GM18505 (cell line): ENCODE data around the gene LMBR1L.

Source experiments
- ATAC-seq: cut with Tn5 transposase; IDR thresholded peaks from one replicate; pipeline ENCODE4 v1.9.1; 2021; ENCODE audit not compliant: unreplicated experiment
- POLR2A ChIP-seq: IDR thresholded peaks from 4 replicates; pipeline ENCODE4 v1.6.1; 2011; ENCODE audit warnings: borderline replicate concordance; ENCODE audit not compliant: insufficient read depth, insufficient read length; ENCODE audit errors: extremely low read depth

LMBR1L gene

DNA sequence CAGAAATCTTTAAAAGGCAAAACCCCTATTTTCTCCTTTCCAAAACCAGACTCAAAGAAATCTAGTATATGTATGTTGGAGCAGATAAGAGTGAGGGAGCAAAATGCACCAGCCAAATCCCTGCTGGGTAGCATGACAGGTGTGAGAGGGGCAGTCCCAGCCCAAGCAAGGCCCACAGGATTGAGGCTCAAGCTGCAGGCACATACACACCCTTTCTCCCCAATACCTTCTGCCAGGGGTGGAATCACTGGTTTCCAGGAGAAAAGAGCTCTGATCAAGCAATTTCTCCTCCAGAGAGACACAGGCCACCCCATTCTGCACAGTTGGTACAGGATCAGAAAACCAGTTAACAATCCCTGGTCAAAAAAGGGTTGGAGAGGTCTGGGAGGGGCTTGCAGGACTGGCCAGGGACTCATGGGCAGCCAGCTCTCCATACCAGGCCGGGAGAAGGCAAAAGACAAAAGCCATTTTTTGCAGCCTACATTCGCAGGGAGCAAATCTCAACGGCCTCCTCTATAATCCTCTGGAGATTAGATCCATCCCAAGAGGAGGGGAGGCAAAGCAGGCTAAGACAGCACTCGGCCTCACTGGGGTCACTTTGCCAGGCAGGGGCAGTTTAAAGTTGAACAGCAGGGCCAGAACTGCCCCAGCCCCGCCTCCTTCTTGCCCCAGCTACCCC lies 52.1 kb downstream of the LMBR1L start:
- TF ChIP-seq POLR2A, result no peak
- no peak for ATAC-seq

DNA sequence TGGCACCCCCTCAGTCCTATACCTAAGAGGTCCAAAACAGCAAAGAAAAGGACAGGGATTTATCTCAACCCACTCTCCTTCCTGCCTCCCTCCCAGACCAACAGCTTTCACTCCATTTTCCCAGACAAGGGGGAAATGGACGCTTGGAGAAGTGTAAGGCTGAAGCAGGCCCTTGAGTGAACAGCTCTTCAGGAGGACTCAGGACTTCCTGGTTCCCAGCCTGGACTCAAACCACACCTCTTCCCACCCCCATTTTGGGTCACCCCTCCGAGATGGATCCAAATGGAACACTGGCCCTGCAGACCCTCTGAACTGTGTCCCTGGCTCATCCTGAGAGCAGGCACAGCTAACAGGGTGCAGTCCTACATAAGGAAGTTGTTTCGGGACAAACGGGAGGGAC lies 52.8 kb downstream of the LMBR1L start:
- TF ChIP-seq POLR2A, result no peak
- no peak for ATAC-seq

DNA sequence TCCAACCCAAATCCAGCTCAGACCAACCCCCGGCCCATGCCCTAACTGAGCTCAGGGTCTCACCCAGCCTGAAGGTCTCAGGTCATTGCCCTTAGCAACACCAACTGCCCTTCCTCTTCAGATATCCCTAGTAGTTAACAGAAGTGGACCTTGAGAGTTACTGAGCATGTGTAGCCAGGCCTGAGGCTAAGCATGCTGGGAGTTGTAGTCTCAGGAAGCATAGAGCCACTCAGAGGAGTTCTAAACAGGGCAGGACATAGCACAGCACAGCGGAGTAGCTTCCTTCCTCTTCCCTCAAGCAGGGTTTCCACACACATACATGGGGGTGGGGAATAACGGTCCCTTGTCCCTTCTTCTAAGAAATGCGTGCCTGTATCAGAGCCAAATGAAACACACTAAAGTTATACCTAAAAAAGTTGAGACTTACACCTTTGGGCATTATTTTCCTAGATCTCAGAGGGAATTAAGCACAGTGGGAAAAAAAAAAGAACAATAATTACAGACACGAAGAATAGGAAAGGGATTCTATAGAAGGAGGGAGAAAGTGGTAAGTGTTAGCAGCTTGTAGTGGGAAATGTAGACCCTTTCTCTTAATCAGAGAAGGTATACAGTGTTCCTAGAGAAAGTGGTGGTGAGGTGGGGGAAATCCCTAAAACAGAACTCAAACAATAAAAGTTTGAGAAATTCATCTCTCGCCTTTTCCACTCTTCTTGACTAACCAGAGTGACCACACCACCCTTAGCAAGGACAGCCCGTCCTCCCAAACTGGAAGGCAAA lies 54.5 kb downstream of the LMBR1L start:
- ATAC-seq, result no peak
- no peak for TF ChIP-seq POLR2A

DNA sequence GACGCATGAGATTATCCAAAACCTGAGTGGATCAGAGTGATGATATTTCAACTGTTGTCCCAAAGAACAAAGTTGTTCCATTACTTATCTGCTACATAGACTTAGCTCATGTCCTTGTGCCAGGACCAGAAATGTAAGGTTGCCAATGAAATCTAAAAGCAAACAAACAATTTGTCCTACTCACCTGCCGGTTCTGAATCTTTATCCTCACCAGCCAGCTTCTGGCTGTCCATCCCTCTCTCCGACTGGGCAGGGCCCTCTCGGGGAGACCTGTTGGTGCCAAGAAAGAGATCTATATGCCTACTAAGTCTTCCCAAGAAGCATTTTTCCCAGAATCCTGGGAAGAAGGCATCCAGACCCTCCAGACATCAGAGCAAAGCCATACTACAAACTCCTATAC lies 55.6 kb downstream of the LMBR1L start:
- ATAC-seq, result no peak
- no peak for TF ChIP-seq POLR2A

DNA sequence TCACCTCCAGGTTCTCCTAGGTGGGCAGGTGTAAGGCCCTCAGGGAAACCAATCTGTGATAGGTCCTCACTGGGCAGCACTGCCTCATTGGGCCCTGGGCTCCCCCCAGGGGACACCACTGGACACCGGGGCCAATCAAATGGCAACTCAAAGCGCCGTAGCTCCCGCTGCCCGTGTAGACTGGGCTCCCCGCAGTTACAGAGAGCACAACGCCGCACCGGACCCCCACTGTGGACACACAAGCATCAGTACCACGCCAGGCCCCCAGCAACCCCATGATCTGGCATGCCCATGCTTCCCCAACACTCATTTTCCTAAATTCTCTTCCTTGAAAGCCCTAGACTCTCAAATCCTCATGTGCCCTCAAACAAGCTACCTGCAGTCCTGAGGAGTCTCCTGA lies 56.1 kb downstream of the LMBR1L start:
- TF ChIP-seq POLR2A, result no peak
- ATAC-seq, result no peak

DNA sequence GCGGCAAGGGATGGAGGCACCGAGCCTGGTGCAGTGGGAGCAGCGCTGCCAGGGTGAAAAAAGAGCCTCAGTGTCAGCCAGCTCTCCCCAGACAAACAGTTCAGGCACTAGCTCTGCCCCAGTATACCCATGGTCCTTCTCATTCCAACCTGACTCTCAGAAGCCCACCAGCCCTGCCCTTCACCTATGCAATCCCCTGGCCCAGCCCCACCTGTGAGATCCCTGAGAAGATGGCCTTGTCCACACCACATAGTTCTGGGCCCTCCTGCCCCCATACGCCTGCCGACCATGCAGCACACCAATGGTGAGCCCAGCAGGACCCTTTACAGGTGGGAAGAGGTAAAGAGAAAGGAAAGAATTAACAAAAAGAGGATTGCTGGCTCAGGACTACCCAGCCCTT lies 56.6 kb downstream of the LMBR1L start:
- no peak for TF ChIP-seq POLR2A
- no peak for ATAC-seq

DNA sequence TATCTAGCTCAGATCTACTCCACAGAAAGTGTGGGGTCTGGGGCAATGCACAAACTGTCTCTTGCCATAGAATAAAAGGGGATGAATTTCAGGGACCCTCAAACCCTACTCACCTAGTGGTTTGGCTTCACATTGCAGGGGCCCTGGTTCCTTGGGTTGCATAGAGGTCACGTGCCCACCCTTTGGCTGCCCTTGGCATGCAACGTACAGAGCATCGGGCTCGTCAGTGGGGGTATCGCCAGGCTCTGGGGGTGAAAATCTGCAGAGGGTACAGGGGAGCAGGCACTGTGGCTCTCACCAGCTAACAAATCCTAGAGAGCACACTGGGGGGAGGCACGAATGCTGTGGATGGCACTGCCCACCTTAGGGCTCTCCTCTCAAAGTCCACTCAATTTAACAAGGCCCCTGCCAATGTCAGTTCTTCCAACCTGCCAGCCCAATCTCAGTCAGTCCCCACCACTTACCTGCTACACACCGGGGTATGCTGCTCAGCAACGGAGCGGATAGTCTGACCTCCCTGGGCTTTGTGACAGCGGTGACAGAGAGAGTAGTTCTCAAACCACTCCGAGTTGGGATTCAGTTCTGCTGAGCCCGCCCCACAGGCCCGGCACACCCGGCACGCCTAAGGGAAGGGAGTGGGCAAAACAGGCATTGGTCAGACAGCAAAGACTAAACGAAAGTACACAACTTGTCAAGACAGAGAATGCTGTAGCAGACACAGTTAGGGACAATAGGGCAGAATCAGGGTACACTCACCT lies 58.0 kb downstream of the LMBR1L start:
- ATAC-seq, result no peak

DNA sequence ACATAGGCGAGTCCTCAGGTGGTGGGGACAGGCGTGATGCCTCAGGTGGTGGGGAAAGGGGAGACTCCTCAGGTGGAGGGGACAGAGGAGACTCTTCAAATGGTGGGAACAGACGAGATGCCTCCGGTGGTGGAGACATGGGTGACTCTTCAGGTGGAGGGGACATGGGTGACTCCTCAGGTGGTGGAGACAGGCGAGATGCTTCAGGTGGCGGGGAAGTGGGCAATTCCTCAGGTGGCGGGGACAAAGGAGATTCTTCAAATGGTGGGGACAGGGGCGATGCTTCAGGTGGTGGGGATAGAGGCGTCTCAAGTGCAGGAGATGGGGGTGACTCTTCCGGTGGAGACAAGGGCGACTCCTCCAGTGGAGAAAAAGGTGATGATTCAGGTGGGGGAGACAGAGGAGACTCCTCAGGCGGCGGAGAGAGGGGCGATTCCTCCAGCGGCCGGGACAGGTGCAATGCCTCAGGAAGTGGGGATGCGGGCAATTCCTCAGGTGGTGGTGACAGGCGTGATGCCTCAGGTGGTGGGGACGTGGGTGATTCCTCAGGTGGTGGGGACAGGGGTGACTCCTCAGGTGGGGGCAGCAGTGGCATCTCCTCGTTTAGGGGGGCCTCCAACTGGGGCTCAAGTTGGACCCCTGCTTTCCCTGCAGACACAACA lies 58.7 kb downstream of the LMBR1L start:
- no peak for ATAC-seq
- no peak for TF ChIP-seq POLR2A

More for the DNA sequence above, 58.0 kb downstream of the LMBR1L start:
- TF ChIP-seq POLR2A, result no peak

DNA sequence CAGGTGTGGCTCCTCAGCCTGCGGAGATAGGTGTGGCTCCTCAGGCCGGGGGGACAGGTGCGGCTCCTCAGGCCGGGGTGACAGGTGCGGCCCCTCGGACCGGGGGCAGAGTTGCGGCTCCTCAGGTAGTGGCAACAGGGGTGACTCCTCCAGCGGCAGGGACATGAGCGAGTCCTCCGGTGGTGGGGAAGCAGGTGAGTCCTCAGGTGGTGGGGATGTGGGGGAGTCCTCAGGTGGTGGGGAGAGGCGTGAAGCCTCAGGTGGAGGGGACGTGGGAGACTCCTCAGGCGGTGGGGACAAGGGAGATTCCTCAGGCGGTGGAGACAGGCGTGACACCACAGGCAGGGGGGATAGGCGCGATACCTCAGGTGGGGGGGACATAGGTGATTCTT lies 59.3 kb downstream of the LMBR1L start:
- ATAC-seq, result no peak
- no peak for TF ChIP-seq POLR2A

DNA sequence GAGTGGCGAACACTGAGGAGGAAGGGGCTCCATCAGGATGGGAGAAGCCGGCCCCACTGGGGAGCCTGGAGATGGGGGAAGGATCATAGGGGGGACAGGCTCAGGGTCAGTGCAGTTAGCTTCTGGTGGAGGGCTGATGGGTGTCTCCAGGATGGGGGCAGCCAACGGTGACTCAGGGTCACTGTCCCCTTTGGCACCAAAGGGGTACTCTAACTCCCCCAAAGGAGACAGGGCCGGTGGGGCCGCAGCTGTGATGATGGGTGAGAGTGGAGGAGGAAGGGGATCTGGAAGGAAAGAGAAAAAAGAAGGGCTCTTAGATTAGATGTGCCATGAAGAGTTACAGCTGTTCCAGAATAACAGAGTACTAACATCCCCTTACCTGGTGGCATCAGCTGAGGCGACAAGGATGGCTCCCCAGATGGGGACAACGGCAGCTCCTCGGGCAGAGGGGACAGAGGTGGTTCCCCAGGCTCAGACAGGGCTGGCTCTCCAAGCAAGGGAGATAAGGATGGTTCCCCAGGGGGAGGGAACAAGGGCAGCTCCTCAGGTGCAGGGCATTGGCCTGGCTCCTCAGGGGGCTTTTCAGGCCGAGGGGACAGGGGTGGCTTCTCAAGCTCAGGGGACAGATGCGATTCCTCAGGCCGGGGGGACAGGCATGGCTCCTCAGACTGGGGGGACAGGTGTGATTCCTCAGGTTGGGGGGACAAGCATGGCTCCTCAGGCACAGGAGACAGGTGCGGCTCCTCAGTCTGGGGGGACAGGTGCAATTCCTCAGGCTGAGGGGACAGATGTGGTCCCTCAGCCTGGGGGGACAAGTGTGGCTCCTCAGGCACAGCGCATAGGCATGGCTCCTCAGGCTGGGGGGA lies 59.9 kb downstream of the LMBR1L start:
- ATAC-seq, result no peak
- TF ChIP-seq POLR2A, result no peak

DNA sequence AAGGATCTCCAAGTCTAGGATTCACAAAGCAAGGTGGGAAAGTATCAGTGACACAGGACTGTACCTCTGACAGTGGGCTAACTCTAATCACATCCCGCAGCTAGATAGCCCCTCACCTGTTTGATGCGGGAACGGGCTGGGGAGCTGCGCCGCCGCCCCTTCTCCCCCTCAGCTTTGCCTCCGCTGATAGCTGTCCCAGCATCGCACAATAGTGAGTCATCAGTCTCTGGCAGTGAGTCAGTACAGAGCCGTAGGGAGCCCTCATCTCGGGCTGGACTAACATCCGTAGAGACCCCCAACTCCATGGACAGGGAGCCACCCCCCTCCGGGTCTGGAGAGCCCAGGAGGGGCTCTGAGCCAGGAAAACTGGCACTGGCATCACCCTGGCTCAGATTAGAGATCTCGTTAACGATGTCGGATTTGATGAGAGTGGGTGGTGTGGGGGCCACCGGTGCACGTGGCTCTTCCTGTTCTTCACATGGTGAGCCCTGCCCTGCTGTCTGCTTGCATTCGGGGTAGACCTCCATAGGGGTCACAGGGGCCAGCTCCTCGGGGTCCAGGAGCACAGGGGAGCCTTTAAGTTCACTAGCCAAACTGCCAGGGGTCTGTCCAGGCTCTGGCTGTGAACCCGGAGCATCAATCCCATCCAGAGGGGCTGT lies 61.0 kb downstream of the LMBR1L start:
- no peak for ATAC-seq
- no peak for TF ChIP-seq POLR2A

DNA sequence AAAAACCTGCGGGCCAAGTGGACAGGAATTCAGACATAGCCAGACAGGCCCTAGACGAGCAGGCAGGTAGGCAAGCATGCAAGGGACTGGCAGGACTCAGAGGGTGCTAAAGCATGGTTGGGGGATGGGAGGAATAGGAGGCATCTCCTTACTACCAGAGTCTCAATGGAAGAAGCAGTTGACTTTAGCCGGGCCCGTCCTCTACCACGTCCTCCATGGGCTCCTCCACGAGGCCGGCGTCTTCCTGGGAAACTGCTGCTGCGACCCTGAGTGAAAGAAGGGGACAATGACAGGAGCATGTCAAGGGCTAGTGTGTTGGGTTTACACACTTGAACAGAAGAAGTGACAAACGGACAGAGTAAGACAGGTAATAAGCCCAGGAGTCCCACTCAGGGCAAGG lies 61.7 kb downstream of the LMBR1L start:
- TF ChIP-seq POLR2A, result no peak
- ATAC-seq, result no peak
